ENCODE results near the gene ZNF582.

DNA sequence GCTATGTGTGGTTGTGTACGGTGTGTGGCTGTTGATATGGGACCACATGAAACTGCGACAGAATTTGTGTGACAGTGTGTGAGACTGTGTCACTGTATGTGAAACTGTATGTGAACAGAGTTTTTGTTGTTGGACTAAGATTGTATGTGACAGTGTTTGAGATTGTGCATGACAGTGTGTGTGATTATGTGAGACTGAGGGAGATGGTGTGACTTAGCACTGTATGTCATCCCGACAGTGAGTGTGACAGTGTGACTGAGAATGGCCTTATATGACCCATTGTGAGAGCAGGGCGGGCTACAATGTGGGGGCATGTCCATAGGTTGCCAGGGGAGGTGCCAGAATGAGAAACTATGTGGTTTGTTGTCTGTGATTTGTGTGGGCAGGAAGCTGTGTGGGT, 11.7 kb upstream of the ZNF582 start:
- TF ChIP-seq, protein P1, sequence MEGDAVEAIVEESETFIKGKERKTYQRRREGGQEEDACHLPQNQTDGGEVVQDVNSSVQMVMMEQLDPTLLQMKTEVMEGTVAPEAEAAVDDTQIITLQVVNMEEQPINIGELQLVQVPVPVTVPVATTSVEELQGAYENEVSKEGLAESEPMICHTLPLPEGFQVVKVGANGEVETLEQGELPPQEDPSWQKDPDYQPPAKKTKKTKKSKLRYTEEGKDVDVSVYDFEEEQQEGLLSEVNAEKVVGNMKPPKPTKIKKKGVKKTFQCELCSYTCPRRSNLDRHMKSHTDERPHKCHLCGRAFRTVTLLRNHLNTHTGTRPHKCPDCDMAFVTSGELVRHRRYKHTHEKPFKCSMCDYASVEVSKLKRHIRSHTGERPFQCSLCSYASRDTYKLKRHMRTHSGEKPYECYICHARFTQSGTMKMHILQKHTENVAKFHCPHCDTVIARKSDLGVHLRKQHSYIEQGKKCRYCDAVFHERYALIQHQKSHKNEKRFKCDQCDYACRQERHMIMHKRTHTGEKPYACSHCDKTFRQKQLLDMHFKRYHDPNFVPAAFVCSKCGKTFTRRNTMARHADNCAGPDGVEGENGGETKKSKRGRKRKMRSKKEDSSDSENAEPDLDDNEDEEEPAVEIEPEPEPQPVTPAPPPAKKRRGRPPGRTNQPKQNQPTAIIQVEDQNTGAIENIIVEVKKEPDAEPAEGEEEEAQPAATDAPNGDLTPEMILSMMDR (IDR thresholded peaks at IDR 0.05), result no peak
- TF ChIP-seq EP300 (IDR thresholded peaks at IDR 0.05), result no peak
